Osteoblast (primary cell): ENCODE measurements around the gene TMEM106B. TPM values are rescaled to one million over a fixed set of nuclear protein-coding genes. Genes with fewer than 3 reads are reported as not detected.

Experiments
- DNase-seq: peaks from one replicate; pipeline ENCODE4 v3.0.0; 2011; ENCODE audit warnings: low spot score, mixed read lengths; ENCODE audit not compliant: insufficient read length; ENCODE audit errors: missing footprints
- H2AFZ ChIP-seq: 2 replicates; pipeline ENCODE4 v1.6.0; 2011; ENCODE audit warnings: mild to moderate bottlenecking, low read length
- H3K27ac ChIP-seq: 2 replicates; pipeline ENCODE4 v1.5.1; 2011; ENCODE audit warnings: mild to moderate bottlenecking, low read depth, low read length, moderate library complexity
- H3K27me3 ChIP-seq: 2 replicates; pipeline ENCODE4 v1.6.0; 2012; ENCODE audit warnings: mild to moderate bottlenecking, control low read depth, inconsistent platforms, low read length, moderate library complexity; ENCODE audit not compliant: insufficient read depth
- H3K36me3 ChIP-seq: 2 replicates; pipeline ENCODE4 v1.5.1; 2011; ENCODE audit warnings: mild to moderate bottlenecking, low read length, control low read depth, moderate library complexity; ENCODE audit not compliant: insufficient read depth
- H3K4me1 ChIP-seq: 2 replicates; pipeline ENCODE4 v1.5.1; 2011; ENCODE audit warnings: mild to moderate bottlenecking, low read length, control low read depth, moderate library complexity; ENCODE audit not compliant: insufficient read depth
- H3K4me2 ChIP-seq: 2 replicates; pipeline ENCODE4 v1.6.0; 2011; ENCODE audit warnings: mild to moderate bottlenecking, low read length; ENCODE audit not compliant: insufficient read depth
- H3K4me3 ChIP-seq: fragments of 200-600 bp; sonication (generic); 3 replicates; pipeline ENCODE4 v1.5.1; 2012; ENCODE audit warnings: mild to moderate bottlenecking, low read length, inconsistent platforms; ENCODE audit not compliant: insufficient read depth
- H3K79me2 ChIP-seq: 2 replicates; pipeline ENCODE4 v1.6.0; 2012; ENCODE audit warnings: mild to moderate bottlenecking, low read length, control low read depth, inconsistent platforms; ENCODE audit not compliant: insufficient read depth
- H3K9me3 ChIP-seq: 2 replicates; pipeline ENCODE4 v1.5.1; 2011; ENCODE audit warnings: low read depth, low read length, control low read depth
- H4K20me1 ChIP-seq: 2 replicates; pipeline ENCODE4 v1.6.0; 2012; ENCODE audit warnings: mild to moderate bottlenecking, low read length, control low read depth; ENCODE audit not compliant: insufficient read depth
- CTCF ChIP-seq: IDR thresholded peaks from 2 replicates; pipeline ENCODE4 v1.5.1; 2011; ENCODE audit warnings: mild to moderate bottlenecking, low read depth, low read length, moderate library complexity; ENCODE audit errors: extremely low read depth
- total RNA-seq: library from RNA; depleted of rRNA; stranded (reverse); fragments of >200 nt; gene quantifications from 2 replicates; pipeline ENCODE4 v1.2.3, GENCODE V29; 2012

TMEM106B gene
- total RNA-seq, 1 donor, result 61.9 TPM

- no peak for DNase-seq
- Histone ChIP-seq H3K4me3 (no peak overlapping the region), H2AFZ (no peak overlapping the region), H3K79me2 (no peaks in the 10 kb centered on the region), H3K36me3 (no peaks in the 10 kb centered on the region), H3K27ac (no peak overlapping the region), H4K20me1 (no peaks in the 10 kb centered on the region), H3K4me2 (no peak overlapping the region), H3K9me3 (no peaks in the 10 kb centered on the region), H3K4me1 (no peaks in the 10 kb centered on the region), H3K27me3 (no peaks in the 10 kb centered on the region)
- no peak for TF ChIP-seq CTCF
Measured at GRCh38 chr7:12250232-12250631, 39.1 kb downstream of the TMEM106B start.

GRCh38 chr7:12256090-12256489 lies 45.0 kb downstream of the TMEM106B start:
- no peak for DNase-seq
- H3K79me2 ChIP-seq, result no peaks in the 10 kb centered on the region
- no peaks in the 10 kb centered on the region for H3K9me3 ChIP-seq
- no peaks in the 10 kb centered on the region for H3K36me3 ChIP-seq
- TF ChIP-seq CTCF, result no peak
- H4K20me1 ChIP-seq, result no peaks in the 10 kb centered on the region
- no peaks in the 10 kb centered on the region for H3K4me1 ChIP-seq
- H3K27ac ChIP-seq, result no peak overlapping the region
- H3K4me2 ChIP-seq, result no peak overlapping the region
- no peak overlapping the region for H2AFZ ChIP-seq
- no peaks in the 10 kb centered on the region for H3K27me3 ChIP-seq
- H3K4me3 ChIP-seq, result no peak overlapping the region

GRCh38 chr7:12257582-12257981 lies 46.5 kb downstream of the TMEM106B start:
- no peaks in the 10 kb centered on the region for H3K9me3 ChIP-seq
- no peak for DNase-seq
- H3K4me3 ChIP-seq, result peak overlapping the region; percentile 34

GRCh38 chr7:12258074-12258473 lies 47.0 kb downstream of the TMEM106B start:
- Histone ChIP-seq H3K79me2 (no peaks in the 10 kb centered on the region), H3K4me3 (no peak overlapping the region), H4K20me1 (no peaks in the 10 kb centered on the region), H3K27ac (no peak overlapping the region), H3K36me3 (no peaks in the 10 kb centered on the region), H3K4me2 (peak overlapping the region; percentile 60), H3K27me3 (no peaks in the 10 kb centered on the region), H2AFZ (no peak overlapping the region), H3K9me3 (no peaks in the 10 kb centered on the region), H3K4me1 (no peaks in the 10 kb centered on the region)
- no peak for TF ChIP-seq CTCF
- DNase-seq, result no peak

More at GRCh38 chr7:12257582-12257981, 46.5 kb downstream of the TMEM106B start:
- Histone ChIP-seq H3K27me3 (no peaks in the 10 kb centered on the region), H4K20me1 (no peaks in the 10 kb centered on the region), H3K4me2 (peak overlapping the region; percentile 60), H3K36me3 (no peaks in the 10 kb centered on the region), H3K79me2 (no peaks in the 10 kb centered on the region), H2AFZ (peak overlapping the region; percentile 79), H3K4me1 (no peaks in the 10 kb centered on the region), H3K27ac (no peak overlapping the region)
- no peak for TF ChIP-seq CTCF
